Kidney (tissue), 14 donors: ENCODE measurements around the gene SYK. TPM values are rescaled to one million over a fixed set of nuclear protein-coding genes. Genes with fewer than 3 reads are reported as not detected.

Experiments used
- DNase-seq, 5 donors: peaks; one replicate each; pipeline ENCODE4 v3.0.0-alpha.2; 2013 to 2020
- FAIRE-seq: peaks from 2 replicates; lab custom pipeline; 2012; peaks lifted over from hg19 to GRCh38; lab: Jason Lieb, UNC
- H3K27ac ChIP-seq, 2 donors: one replicate each; pipeline ENCODE4 v1.7.0; 2013; ENCODE audit warnings: low read depth in 2 of 2, low read length in 2 of 2, inconsistent platforms in 1 of 2
- H3K27me3 ChIP-seq: one replicate; pipeline ENCODE4 v1.7.1; 2013; ENCODE audit warnings: low read length, inconsistent platforms; ENCODE audit not compliant: control insufficient read depth, insufficient read depth
- H3K36me3 ChIP-seq, 3 donors: one replicate each; pipeline versions ENCODE4 v1.7.0 to v1.7.1; 2013; ENCODE audit warnings: low read length in 3 of 3, control low read depth in 1 of 3, inconsistent platforms in 1 of 3; ENCODE audit not compliant: insufficient read depth in 3 of 3, control insufficient read depth in 2 of 3
- H3K4me1 ChIP-seq, 3 donors: one replicate each; pipeline versions ENCODE4 v1.7.0 to v1.7.1; 2013; ENCODE audit warnings: low read length in 3 of 3, inconsistent platforms in 1 of 3, low read depth in 1 of 3; ENCODE audit not compliant: control insufficient read depth in 2 of 3, insufficient read depth in 2 of 3
- H3K4me3 ChIP-seq, 3 donors: one replicate each; pipeline versions ENCODE4 v1.7.0 to v1.8.1; 2013; ENCODE audit warnings: low read length in 3 of 3, control low read depth in 1 of 3, inconsistent platforms in 1 of 3
- H3K9ac ChIP-seq, 3 donors: one replicate each; pipeline versions ENCODE4 v1.7.0 to v1.7.1; 2013; ENCODE audit warnings: low read length in 3 of 3, control low read depth in 1 of 3, inconsistent platforms in 1 of 3
- H3K9me3 ChIP-seq, 3 donors: one replicate each; pipeline versions ENCODE4 v1.7.0 to v1.7.1; 2013; ENCODE audit warnings: low read length in 3 of 3, control low read depth in 1 of 3, inconsistent platforms in 1 of 3; ENCODE audit not compliant: control insufficient read depth in 2 of 3, insufficient read depth in 1 of 3
- intact Hi-C: fragments of 100-400 bp; cut with DNase I; formaldehyde crosslinking; loops from one replicate; pipeline ENCODE4 v1.11.1; 2022
- polyA plus RNA-seq: library from polyadenylated mRNA; stranded (reverse); fragments of 350-450 nt; fragmentation: Illumina TruSeq; extraction: RNeasy Lipid Tissue Mini Kit (QIAGEN cat#74804); gene quantifications from one replicate; pipeline ENCODE4 v1.2.3, GENCODE V29; 2014; ENCODE audit warnings: low read depth, low replicate concordance; ENCODE audit not compliant: insufficient read depth
- total RNA-seq: library from RNA; stranded (reverse); fragmentation: NEBNext Ultra II Directional; extraction: Animal tissue kit (Norgen Biotek cat#: 25700); gene quantifications from one replicate; pipeline ENCODE4 v1.2.1, GENCODE V29; 2021
- TF ChIP-seq, protein P1 (sequence below): IDR thresholded peaks from 3 replicates; pipeline ENCODE4 v1.5.1; 2012; ENCODE audit warnings: mild to moderate bottlenecking, moderate library complexity, borderline replicate concordance; ENCODE audit not compliant: insufficient read depth; ENCODE audit errors: extremely low read depth
- donor health status: control.
- donor health status: control.
- donor health status: control.
- donor health status: control.
- donor health status: control.
- donor health status: DM: yes; HTN: yes; CAD: no.
- donor health status: Normal renal cell carcinoma (clear cell type).

Gene SYK
- total and polyA plus RNA-seq, 2 donors from 2014 or later, result 13.3 to 52.2 TPM

DNA sequence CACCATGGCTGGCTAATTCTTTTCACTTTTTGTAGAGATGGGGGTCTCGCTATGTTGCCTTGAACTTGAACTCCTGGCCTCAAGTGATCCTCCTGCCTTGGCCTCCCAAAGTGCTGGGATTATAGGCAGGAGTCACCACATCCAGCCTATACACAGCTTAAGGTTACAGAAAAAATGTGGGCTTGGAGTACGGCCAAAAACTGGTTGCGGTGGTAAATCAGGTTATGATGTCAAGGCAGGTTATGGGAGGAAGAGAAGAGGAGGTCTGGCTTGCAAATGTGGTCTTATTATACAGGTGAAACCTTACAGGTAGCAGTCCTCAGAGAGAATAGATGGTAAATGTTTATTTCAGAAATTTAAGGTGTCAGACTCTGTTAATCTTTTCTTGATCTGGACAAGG, 30.7 kb upstream of the SYK start:
- TF ChIP-seq, protein P1, sequence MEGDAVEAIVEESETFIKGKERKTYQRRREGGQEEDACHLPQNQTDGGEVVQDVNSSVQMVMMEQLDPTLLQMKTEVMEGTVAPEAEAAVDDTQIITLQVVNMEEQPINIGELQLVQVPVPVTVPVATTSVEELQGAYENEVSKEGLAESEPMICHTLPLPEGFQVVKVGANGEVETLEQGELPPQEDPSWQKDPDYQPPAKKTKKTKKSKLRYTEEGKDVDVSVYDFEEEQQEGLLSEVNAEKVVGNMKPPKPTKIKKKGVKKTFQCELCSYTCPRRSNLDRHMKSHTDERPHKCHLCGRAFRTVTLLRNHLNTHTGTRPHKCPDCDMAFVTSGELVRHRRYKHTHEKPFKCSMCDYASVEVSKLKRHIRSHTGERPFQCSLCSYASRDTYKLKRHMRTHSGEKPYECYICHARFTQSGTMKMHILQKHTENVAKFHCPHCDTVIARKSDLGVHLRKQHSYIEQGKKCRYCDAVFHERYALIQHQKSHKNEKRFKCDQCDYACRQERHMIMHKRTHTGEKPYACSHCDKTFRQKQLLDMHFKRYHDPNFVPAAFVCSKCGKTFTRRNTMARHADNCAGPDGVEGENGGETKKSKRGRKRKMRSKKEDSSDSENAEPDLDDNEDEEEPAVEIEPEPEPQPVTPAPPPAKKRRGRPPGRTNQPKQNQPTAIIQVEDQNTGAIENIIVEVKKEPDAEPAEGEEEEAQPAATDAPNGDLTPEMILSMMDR, result no peak
- intact Hi-C loops, result no loop called here
- no peak overlapping the region for H3K4me3 ChIP-seq
- no peak for FAIRE-seq
- H3K27ac ChIP-seq, result no peak overlapping the region
- H3K9ac ChIP-seq, result no peak overlapping the region
- no peaks in the 10 kb centered on the region for H3K36me3 ChIP-seq
- no peaks in the 10 kb centered on the region for H3K4me1 ChIP-seq
- H3K27me3 ChIP-seq, result no peaks in the 10 kb centered on the region
- no peaks in the 10 kb centered on the region for H3K9me3 ChIP-seq
- DNase-seq, result no peak

DNA sequence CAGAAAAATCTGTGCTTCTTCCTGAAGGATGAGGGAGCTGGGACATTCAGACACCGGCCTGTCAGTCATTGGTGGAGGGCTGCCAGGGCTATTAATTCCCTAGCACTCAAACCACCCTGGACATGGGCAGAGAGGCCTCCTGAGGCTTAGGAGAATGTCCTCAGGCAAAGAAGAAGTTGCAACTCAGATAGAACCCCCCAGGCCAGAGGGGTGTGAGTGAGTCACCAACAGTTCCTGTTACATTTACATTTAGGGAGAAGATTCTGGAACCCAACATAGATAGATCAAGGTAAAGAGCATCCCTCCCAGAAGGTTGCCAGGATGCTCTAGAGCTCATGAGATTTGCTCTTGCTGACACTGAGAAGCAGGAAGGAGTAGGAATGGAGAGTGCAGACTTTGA, 29.2 kb upstream of the SYK start:
- Histone ChIP-seq H3K27ac (no peak overlapping the region), H3K9ac (no peak overlapping the region), H3K4me3 (no peak overlapping the region), H3K9me3 (no peaks in the 10 kb centered on the region), H3K4me1 (no peaks in the 10 kb centered on the region), H3K27me3 (no peaks in the 10 kb centered on the region), H3K36me3 (no peaks in the 10 kb centered on the region)
- FAIRE-seq (no peak), DNase-seq (no peak)
- TF ChIP-seq, protein P1, result no peak
- intact Hi-C loops, result no loop called here

DNA sequence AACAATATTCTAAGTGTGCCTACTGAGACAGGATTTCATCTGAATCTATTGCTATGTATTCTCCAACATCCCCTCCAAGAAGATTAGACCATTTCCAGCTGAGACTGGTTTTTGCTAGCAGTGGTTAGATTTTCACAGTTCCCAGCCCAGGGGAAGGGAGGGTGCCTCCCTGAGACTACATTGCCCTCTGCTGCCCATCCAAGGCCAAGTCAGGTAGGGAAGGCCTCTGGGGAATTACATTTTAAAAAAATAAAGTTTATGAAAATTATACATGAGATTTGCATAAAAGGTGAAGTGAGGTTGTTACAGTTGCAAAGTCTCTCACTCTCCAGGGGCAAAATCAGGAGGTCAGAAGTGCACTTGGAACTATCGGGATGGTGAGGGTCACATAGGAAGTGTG, 28.0 kb upstream of the SYK start:
- peak in 3 of 5 donors; percentile 39 to 80 (median 62) for DNase-seq
- Histone ChIP-seq H3K4me3 (no peak overlapping the region), H3K4me1 (no peaks in the 10 kb centered on the region), H3K36me3 (no peaks in the 10 kb centered on the region), H3K9me3 (no peaks in the 10 kb centered on the region), H3K27me3 (no peaks in the 10 kb centered on the region), H3K27ac (no peak overlapping the region), H3K9ac (no peak overlapping the region)
- intact Hi-C loops, result no loop called here
- no peak for FAIRE-seq
- TF ChIP-seq, protein P1, result peak; percentile 58

DNA sequence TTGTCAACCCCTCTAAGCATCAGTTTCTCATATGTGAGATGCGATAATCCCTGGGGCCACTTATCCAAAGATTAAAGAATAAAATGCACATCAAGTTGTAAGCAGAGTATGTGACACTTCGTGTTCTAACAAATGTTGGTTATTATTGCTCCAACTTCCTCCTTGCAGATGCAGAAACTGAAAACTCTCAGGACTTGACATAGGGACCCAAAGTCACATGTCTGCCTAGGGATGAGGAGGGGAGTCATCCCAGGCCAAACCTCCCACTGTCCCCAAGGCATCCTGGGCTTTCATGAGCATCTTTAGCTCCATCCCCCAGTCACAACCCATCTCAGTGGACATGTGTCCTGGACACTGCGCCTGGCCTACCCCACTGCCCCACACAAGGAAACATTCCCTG, 27.5 kb upstream of the SYK start:
- TF ChIP-seq, protein P1, result no peak
- no peak for FAIRE-seq
- Histone ChIP-seq H3K9ac (no peak overlapping the region), H3K27ac (no peak overlapping the region), H3K36me3 (no peaks in the 10 kb centered on the region), H3K4me1 (no peaks in the 10 kb centered on the region), H3K4me3 (no peak overlapping the region), H3K9me3 (no peaks in the 10 kb centered on the region), H3K27me3 (no peaks in the 10 kb centered on the region)
- DNase-seq, result no peak
- intact Hi-C loops, result no loop called here
